NT2/D1 (cell line): ENCODE data around the gene IL31RA.

Experiments
- DNase-seq: peaks from one replicate; pipeline ENCODE4 v3.0.0-alpha.2; 2011; ENCODE audit warnings: low read depth, low spot score
- H3K27me3 ChIP-seq: 2 replicates; pipeline ENCODE4 v1.6.0; 2011; ENCODE audit warnings: mild to moderate bottlenecking; ENCODE audit not compliant: insufficient read length, insufficient read depth
- H3K36me3 ChIP-seq: 2 replicates; pipeline ENCODE4 v1.6.1; 2011; ENCODE audit warnings: mild to moderate bottlenecking, low read length, mixed read lengths; ENCODE audit not compliant: insufficient read depth, insufficient read length
- H3K4me1 ChIP-seq: 2 replicates; pipeline ENCODE4 v1.5.1; 2011; ENCODE audit not compliant: insufficient read depth, insufficient read length
- H3K4me3 ChIP-seq: 2 replicates; pipeline ENCODE4 v1.5.1; 2011; ENCODE audit warnings: low read depth; ENCODE audit not compliant: insufficient read length
- H3K9ac ChIP-seq: 2 replicates; pipeline ENCODE4 v1.6.0; 2011; ENCODE audit warnings: low read depth; ENCODE audit not compliant: insufficient read length
- H3K9me3 ChIP-seq: 2 replicates; pipeline ENCODE4 v1.5.1; 2011; ENCODE audit warnings: mild to moderate bottlenecking, low read length; ENCODE audit not compliant: insufficient read depth
- SUZ12 ChIP-seq: IDR thresholded peaks from 2 replicates; pipeline ENCODE4 v1.6.1; 2011; ENCODE audit not compliant: insufficient read length, insufficient read depth; ENCODE audit errors: extremely low read depth
- YY1 ChIP-seq: IDR thresholded peaks from 2 replicates; pipeline ENCODE4 v1.6.1; 2011; ENCODE audit not compliant: insufficient read length, insufficient read depth
- ZNF274 ChIP-seq: IDR thresholded peaks from 2 replicates; pipeline ENCODE4 v1.6.1; 2011; ENCODE audit warnings: mild to moderate bottlenecking, low read depth, low read length

IL31RA gene

GRCh38 chr5:55823151-55823796, 27.9 kb upstream of the IL31RA start:
- Histone ChIP-seq H3K4me1 (no peaks in the 10 kb centered on the region), H3K4me3 (no peak overlapping the region), H3K36me3 (no peaks in the 10 kb centered on the region), H3K9me3 (no peaks in the 10 kb centered on the region), H3K27me3 (peaks cover 15% of the 10 kb centered on the region), H3K9ac (no peak overlapping the region)
- DNase-seq, result no peak
- TF ChIP-seq SUZ12 (no peak), ZNF274 (no peak), YY1 (no peak)

GRCh38 chr5:55829956-55830355, 21.2 kb upstream of the IL31RA start:
- Histone ChIP-seq H3K9ac (no peak overlapping the region), H3K27me3 (no peaks in the 10 kb centered on the region), H3K9me3 (no peaks in the 10 kb centered on the region; the same call in 1 of the 2 replicates), H3K4me1 (no peaks in the 10 kb centered on the region), H3K4me3 (no peak overlapping the region), H3K36me3 (no peaks in the 10 kb centered on the region)
- no peak for TF ChIP-seq YY1
- no peak for TF ChIP-seq ZNF274
- TF ChIP-seq SUZ12, result no peak
- no peak for DNase-seq

- no peak overlapping the region for H3K9ac ChIP-seq
- no peak for DNase-seq
- no peaks in the 10 kb centered on the region for H3K27me3 ChIP-seq
- H3K4me1 ChIP-seq, result no peaks in the 10 kb centered on the region
- TF ChIP-seq SUZ12 (no peak), ZNF274 (no peak), YY1 (no peak)
- no peaks in the 10 kb centered on the region for H3K36me3 ChIP-seq
- no peaks in the 10 kb centered on the region; the same call in 1 of the 2 replicates for H3K9me3 ChIP-seq
- H3K4me3 ChIP-seq, result no peak overlapping the region
These were observed 18.7 kb upstream of the IL31RA start for GRCh38 chr5:55832446-55832845.

DNA sequence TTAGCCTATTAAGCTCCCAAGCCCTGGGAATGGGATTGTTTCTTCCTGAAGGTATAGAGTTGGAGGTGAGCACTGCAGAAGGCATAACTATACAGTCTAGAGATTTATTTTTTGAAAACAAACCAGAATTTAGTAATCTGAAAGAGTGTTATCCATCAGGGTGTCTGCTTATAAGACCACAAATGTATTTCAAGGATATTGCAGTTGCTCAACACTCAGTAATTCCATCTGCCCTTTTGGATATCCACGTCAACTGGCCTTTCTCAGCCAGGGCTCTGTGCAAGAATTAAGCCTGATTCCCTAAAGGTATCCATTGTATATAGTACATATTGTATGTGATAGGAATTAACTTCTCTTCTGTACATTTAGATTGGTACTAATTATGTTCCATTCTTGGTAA, 15.0 kb upstream of the IL31RA start:
- no peaks in the 10 kb centered on the region for H3K36me3 ChIP-seq
- no peak for TF ChIP-seq YY1
- TF ChIP-seq ZNF274, result no peak
- TF ChIP-seq SUZ12, result no peak
- no peak overlapping the region for H3K9ac ChIP-seq
- H3K9me3 ChIP-seq, result no peaks in the 10 kb centered on the region
- no peak overlapping the region for H3K4me3 ChIP-seq
- no peak for DNase-seq
- no peaks in the 10 kb centered on the region for H3K27me3 ChIP-seq
- H3K4me1 ChIP-seq, result no peaks in the 10 kb centered on the region

- Histone ChIP-seq H3K36me3 (no peaks in the 10 kb centered on the region), H3K27me3 (no peaks in the 10 kb centered on the region), H3K4me1 (no peaks in the 10 kb centered on the region), H3K4me3 (no peak overlapping the region), H3K9me3 (peaks cover 9% of the 10 kb centered on the region), H3K9ac (no peak overlapping the region)
- DNase-seq, result no peak
- no peak for TF ChIP-seq ZNF274
- no peak for TF ChIP-seq YY1
- no peak for TF ChIP-seq SUZ12
These were observed 9.2 kb upstream of the IL31RA start for GRCh38 chr5:55841976-55842375.

GRCh38 chr5:55847837-55848236, 3.3 kb upstream of the IL31RA start:
- Histone ChIP-seq H3K9ac (no peak overlapping the region), H3K4me3 (no peak overlapping the region), H3K27me3 (no peaks in the 10 kb centered on the region), H3K4me1 (no peaks in the 10 kb centered on the region), H3K36me3 (no peaks in the 10 kb centered on the region), H3K9me3 (peaks cover 9% of the 10 kb centered on the region)
- no peak for DNase-seq
- no peak for TF ChIP-seq ZNF274
- TF ChIP-seq YY1, result no peak
- TF ChIP-seq SUZ12, result no peak

- H3K9ac ChIP-seq, result no peak overlapping the region
- DNase-seq, result no peak
- H3K36me3 ChIP-seq, result no peaks in the 10 kb centered on the region
- H3K9me3 ChIP-seq, result peaks cover 9% of the 10 kb centered on the region
- H3K27me3 ChIP-seq, result no peaks in the 10 kb centered on the region
- no peaks in the 10 kb centered on the region for H3K4me1 ChIP-seq
- H3K4me3 ChIP-seq, result no peak overlapping the region
- no peak for TF ChIP-seq YY1
- no peak for TF ChIP-seq SUZ12
- no peak for TF ChIP-seq ZNF274
These were observed 2.4 kb upstream of the IL31RA start for GRCh38 chr5:55848783-55849182.

- Histone ChIP-seq H3K27me3 (no peaks in the 10 kb centered on the region), H3K36me3 (no peaks in the 10 kb centered on the region), H3K4me1 (no peaks in the 10 kb centered on the region), H3K9ac (no peak overlapping the region), H3K4me3 (no peak overlapping the region), H3K9me3 (no peaks in the 10 kb centered on the region)
- DNase-seq, result no peak
- TF ChIP-seq ZNF274 (no peak), SUZ12 (no peak), YY1 (no peak)
These were observed 470 bp downstream of the IL31RA start for GRCh38 chr5:55851675-55851979.
